NOMO-1 treated with dmso at 0.1 percent for 144 hours (cell line): ENCODE results near the gene LIMD2.

Source experiments
- DNase-seq: peaks from one replicate; lab custom pipeline; 2025; ENCODE audit not compliant: unreplicated experiment; lab: John Stamatoyannopoulos, UW

The LIMD2 gene

DNA sequence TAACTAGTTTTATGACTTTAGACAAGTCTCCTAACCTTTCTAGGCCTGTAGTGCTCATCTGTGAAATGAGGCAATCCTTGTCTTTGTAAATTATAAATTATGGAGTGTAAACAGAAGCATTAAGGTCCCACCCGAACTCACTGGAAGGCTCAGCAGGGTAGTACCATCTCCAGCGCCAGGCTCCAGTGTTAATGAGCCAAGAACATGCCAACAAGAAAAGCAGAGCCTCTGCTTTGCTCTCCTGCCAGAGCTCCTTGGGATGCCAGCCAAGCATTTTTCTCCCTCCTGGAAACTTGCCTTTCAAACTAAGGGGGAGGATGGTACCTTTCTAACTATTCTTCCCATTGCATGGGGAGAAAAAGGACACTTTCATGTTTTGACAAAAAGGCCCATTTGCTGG, 14.9 kb downstream of the LIMD2 start:
- no peak for DNase-seq

DNA sequence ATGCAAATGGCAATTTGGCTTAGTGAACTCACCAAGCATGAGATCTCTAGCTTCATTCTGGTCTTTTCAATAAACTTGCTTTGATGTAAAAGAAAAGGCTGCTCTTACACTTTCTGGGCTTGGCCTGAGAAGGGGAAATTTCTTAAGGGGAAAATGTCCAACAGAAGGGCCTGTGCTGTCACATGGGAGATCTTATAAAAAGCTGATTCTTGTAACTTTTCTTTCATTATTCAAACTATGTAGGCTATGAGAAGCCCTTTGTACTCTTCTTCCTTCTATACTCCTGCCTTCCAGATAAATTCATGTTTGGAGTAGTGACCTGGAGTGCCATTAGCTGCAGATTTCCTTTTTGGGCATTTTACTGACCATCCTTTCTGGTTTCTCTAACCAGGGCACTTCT, 16.9 kb downstream of the LIMD2 start:
- no peak for DNase-seq

DNA sequence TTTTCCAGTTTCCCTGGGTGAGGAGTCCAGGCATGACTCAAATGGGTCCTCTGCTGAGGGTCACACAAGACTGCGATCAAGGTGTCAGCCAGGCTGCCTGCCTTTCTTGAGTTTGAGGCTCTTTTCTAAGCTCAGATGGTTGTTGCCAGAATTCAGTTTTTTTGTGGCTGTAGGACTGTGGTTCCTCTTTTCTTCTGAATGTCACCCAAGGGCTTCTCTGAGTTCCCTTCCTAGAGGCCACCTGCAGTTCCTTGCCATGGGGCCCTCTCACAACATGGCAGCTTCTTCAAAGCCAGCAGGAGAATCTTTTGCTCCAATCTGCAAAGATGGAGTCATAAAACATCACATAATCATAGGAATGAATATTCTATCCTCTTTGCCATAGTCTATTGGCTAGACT, 17.5 kb downstream of the LIMD2 start:
- DNase-seq: no peak

DNA sequence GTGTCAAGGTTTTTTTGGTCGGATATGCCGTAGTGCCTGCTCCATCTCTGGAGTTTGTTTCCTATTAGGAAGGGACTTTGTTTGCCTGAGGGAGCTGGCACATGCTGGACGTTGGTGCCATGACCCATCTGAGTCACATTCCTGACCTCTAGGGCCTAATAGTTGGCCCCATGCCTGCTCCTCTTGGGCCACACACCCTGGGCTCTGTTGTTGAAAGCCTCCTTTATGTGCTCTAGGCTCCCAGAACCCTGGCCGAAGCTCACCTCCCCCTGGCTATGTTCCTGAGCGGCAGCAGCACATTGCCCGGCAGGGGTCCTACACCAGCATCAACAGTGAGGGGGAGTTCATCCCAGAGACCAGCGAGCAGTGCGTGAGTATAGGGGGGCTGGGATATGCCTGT, 18.4 kb downstream of the LIMD2 start:
- no peak for DNase-seq

DNA sequence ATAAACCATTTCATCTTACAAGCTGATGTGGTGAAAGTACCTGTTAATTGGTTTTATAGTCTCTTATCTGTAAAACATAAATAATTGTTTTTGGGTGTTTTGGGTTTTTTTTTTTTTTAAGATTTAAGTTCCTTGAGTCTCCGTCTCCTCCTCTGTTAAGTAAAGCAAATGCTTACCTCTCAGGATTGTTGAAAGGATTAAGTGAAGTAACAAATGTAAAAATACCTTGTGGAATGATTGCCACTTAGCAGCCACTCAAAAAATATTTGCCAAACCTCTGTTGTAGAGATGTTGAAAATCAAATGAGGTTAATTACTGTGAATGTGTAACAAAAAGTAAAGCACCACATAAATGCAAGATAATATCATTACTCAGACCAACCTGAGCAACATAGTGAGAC, 19.2 kb downstream of the LIMD2 start:
- DNase-seq: no peak

DNA sequence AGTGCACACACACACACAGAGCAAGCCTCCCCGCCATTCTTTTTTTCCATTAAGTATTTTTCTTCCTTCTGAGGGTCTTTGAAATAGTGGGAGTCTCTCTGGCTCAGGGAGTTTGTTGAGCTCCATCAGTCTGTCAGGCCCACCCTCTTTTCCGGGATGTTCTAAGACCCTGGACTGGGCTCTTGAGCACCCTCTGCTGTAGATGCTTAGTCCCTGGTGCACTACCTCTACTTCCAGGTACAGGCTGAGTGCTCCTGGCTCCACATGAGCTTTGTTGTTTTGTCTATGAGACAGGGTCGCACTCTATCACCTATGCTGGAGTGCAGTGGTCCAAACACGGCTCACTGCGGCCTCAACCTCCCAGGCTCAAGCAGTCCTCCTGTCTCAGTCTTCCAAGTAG, 20.7 kb downstream of the LIMD2 start:
- DNase-seq: no peak

DNA sequence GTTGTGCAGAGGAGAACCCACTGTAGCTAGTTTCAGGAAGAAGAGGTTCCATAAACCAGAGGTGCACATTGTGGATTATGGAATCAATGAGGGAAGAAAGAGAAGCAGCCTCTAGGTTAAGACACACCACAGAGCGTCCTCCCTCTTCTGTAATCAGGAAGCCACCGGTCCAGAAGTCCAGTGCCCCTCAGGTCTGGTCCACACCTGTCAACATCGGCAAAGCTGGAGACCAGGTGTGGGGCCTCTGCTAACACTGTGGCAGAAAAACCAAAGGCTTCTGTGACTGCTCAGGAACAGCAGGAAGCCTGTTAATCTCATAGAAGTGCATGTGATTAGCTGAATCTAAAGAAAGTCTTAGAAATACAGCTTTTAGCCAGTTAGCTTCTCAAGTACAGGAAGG, 23.3 kb downstream of the LIMD2 start:
- no peak for DNase-seq

DNA sequence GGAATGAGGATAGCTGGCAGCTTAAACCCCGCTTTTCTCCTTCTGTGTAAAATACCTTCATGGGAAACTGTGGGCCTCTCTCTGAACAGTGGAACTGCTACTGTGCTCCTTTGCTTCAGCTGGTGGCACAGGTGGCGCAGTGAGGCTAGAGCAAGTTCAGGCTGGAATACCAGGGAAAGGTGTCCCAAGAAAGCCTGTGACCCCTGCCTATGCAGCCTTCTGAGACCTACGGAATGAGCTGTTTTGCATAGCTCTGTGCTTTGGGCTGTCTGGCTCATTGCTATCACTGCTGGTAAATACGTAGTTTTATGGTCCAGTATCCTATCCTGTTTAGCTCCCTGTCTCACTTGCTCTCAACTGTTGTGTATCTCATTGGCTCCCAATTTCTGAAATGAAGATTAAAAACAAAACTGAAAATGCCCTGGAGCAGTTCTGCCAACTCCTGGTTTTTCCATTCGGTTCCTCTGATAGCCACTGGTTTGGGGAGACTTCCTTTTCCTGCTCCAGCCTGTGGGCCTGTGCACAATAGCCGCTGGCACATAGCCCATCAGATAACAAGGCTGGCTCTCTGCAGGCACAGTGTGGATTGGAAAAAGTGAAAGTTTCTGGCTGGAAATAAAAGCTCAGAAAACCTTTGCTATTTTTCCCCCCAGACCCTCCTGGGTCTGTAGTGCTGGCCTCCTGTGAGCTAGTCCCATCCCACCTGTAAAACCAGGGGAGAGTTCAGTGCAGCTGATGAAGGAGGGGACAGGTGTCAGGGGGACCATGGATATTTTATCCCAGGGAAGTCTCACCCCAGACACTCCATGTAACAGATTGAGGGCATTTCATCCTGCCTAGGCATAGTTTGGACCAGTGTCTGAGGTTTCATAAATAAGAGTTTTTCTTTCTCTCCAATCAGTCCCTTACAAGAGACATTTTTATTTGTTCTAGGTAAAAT, 24.0 kb downstream of the LIMD2 start:
- DNase-seq: no peak

DNA sequence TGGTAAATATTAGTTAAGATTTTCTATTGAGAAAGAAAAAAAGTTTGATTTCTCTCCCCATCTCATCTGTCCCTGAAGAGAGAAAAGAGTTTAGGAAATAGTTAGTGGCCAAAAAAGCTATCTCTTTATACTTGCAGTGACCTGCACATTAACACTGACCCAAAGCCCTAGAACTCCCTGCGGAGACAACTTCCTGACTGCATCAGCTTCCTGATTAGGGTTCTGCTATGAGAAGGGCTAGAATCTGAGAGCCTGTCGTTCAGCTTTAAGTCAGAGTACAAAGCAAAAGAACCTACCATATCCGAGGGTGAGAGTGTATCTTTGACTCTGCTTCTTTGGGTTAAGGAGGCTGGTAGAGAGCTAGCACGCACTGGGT, 24.7 kb downstream of the LIMD2 start:
- no peak for DNase-seq

DNA sequence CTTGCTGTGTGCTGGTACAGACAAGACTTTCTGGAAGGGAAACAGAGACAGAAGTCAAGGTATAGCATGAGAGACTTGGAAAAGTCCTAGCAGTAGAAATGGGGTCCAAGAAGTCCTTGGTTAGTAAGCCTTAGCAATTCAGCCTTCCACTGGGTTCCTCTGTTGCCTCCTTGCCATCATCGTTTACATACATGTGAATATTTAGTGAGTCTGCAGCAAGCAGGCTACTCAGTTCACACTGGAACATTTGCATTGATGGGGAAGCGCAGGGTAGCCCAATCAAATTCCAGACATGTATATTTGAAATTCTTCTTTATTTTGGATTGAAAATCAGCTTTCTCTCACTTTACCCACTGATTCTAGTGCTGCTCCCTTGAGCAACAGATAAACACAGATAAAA, 27.1 kb downstream of the LIMD2 start:
- no peak for DNase-seq

DNA sequence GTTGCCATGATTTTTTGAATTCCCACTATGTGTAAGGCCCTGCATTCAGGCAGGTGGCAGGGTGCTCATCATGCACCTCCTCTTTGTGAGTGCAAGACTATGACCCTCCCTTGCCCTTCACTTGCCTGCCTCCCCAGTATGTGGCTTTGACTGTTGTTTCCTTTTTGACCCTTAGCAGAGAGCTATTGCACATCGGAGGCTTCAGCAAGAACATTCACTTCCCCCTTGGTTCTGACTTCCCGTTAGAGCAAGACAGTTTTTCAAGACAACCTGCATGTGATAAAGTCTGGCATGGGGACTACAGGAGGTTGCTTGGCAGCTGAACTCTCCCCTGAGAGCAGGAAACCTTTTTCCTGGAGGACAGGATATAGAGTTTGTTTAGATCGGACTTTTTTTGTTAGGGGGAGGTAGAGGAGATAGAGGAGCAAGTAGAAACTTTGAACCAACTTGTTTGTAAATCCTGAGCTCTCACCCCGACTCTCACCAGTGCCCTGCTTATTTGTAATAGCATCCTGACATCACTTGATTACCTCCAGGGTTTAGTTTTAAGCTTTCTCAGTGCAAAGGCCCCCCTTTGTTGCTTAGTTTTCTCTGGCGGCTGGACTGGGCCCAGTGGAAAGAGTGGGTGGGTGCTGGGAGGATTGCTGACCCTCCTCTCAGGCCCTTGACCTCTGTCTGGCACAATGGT, 34.3 kb downstream of the LIMD2 start:
- peak; percentile 89 for DNase-seq

DNA sequence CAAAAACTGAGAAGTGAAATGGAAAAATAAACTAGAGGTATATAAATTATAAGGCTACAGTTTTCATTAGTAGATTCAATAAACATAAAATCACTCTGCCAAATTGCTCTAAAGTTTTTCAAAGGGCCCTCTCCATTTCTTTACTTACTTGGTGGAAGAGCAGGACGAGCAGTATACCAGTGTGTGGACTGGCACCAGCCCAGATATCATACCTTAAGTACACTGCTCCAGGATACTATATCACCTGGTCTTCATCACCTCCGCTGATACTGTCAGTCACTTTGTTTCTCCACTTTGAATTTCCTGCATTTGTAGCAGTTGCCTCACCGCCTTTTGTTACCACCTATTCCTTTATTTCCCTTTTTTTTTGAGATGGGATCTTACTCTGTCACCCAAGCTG, 40.1 kb downstream of the LIMD2 start:
- DNase-seq: no peak

DNA sequence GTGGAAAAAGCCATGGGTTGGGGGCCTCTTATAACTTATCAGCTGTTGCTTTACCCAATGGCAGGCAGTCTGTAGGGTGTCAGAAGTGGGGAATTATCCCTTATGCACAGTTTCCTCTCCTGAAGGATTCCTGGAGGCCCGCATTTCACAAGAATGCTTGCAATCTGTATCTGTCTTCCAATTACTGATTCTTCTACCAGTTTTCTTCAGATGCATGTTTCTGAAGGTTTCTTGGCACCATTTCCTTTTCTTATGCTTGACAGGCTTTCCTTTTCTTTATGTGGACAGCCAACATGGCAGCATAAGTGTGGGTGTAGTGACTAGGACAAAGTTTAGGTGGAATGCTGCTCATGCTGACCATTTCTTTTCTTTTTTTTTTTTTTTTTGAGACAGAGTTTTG, 41.6 kb downstream of the LIMD2 start:
- DNase-seq: no peak

DNA sequence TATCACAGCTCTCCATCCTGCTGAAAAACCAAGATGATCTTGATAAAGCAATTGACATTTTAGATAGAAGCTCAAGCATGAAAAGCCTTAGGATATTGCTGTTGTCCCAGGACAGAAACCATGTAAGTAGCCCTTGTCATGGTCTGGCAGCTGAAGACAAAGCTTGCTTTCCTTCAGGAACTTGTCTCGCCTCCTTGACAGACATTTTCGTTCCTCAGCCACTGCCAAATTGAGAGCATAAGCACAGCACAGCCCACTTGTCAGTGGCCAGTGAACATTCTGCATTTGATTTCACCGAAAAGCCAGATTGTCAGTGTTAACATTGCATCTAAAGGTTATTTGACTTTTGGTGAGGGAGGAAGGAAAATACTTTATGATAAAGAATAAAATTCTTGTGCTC, 42.1 kb downstream of the LIMD2 start:
- DNase-seq: no peak

DNA sequence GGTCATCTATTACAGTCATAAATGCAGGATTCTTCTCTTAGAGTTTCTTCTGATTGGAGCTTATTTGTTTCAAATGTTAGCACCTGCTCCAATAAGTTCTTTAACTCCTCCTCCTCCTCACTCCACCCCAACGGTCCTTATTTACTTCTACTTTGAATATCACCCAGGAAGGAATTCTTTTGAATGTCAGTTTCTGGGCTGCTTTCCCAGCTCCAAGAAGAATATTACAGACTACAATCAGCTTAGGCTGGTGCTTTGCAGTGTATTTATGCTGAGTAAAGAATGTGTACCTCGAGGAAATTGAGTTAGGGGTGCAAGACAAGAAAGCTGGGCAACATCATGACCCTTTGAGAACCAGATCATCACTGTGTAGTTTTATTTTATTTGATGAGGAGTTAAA, 46.9 kb downstream of the LIMD2 start:
- DNase-seq: no peak

DNA sequence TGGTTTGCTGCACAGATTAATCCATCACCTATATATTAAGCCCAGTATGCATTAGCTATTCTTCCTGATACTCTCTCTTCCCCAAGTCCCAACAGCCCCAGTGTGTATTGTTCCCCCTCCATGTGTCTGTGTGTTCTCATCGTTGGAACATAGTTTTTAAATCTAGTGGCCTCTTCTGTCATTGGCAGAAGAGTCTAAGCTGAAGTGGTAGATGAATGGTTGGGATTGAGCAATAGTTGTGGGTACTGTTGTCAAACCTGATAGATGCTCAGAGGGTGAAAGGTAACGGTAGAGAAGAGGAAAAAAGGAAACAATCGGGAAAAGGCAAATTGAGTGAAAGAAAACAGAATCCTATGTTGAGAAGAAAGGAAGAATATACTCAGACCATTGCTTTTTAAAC, 47.8 kb downstream of the LIMD2 start:
- DNase-seq: peak; percentile 15

DNA sequence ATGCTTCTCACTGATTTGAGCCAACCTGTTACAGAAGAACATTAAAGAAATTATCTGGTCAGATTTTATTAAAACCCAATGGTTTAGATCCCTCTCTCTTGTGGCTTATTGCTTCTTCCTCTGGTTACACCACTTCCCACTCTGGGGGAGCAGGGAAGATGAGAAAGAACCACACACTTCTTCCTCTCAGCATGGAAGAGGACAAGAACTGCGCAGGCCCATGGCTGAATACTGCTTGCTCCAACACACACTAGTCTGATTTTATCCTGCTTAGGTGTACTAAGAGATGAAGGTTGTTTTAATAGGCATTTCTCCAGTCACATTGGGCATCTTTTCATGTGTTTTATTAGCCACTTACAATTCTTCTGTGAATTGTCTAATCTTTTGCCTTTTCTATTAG, 50.1 kb downstream of the LIMD2 start:
- no peak for DNase-seq

DNA sequence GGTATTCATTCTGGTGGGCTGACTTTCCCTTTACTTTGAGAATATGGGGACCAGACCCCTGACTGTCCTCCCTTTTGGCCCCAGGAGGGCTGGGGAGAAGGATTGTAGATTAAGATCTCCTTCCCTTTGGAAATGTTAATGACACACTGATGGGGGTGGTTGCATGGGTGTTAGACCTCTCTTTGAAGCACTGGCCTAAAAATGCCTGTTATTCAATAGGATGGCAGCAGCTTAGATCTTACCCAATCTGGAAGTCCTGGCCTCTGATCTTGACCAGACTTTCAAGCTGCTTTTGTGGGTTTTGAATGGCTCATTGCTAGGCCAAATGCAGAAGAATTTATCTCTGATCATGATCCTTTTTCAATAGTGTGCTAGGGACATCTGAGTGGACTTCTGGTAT, 52.0 kb downstream of the LIMD2 start:
- DNase-seq: no peak

DNA sequence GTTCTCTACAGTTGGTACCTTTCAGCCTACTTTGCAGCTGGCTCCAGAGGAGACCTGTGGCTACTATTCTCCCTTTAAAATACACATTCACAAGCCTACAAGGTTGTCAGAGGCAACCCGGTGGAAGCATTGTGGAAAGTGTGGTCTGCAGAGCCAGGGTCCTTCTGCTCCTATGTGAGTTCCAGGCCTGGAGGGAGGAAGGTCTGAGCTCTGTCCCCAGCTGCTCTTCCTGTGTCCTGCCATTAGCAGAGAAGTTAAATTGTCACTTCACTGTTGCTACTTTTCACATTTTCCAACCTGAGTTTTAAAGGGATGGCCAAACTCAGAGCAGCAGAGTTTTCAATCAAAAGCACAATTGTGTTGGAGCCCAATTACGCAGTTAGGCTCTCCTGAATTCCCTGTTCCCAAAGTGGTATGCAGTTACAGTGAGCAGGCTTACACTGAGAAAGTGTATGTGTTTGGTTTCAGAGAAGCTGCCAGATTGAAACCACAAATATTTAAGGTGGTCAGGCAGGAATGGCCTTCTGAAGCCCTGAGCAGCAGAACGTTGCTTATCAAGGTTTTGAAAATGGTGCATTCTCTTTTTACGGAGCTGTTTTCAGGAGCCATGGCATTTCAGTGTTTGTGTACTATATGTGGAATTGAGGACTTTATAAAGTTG, 52.7 kb downstream of the LIMD2 start:
- no peak for DNase-seq

DNA sequence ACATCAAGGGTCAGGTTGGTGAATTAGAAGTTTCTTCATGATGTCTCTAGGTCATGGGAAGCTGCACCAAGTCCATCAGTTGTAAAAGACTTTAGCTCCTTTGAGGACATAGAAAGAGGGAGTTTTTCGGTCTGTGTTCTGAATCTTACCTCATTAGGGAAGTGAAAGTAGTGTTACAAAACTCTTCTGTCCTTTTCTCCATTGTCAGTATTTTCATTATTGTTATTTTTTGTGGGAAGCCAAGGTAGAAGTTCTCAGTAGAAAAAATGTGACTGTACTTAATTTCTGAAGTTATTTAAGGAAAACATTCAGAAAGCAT, 53.5 kb downstream of the LIMD2 start:
- peak; percentile 62 for DNase-seq
